Upper lobe of right lung (tissue), 1 donor: ENCODE results near the gene GPC4. TPM values are rescaled to one million over a fixed set of nuclear protein-coding genes. Genes with fewer than 3 reads are reported as not detected.

Source experiments
- ATAC-seq: fragments of 200-7000 bp; cut with Tn5 transposase; one replicate; pipeline ENCODE4 v1.9.1; 2020; ENCODE audit warnings: mild to moderate bottlenecking, moderate library complexity
- DNase-seq: peaks from one replicate; pipeline ENCODE4 v3.0.0-alpha.2; 2020
- H3K27ac ChIP-seq: fragments of 200-600 bp; one replicate; pipeline ENCODE4 v1.8.0; 2022
- H3K27me3 ChIP-seq: fragments of 200-600 bp; one replicate; pipeline ENCODE4 v1.8.0; 2022; ENCODE audit warnings: mild to moderate bottlenecking
- H3K36me3 ChIP-seq: fragments of 200-600 bp; one replicate; pipeline ENCODE4 v1.8.0; 2022
- H3K4me1 ChIP-seq: fragments of 200-600 bp; one replicate; pipeline ENCODE4 v1.8.0; 2022
- H3K4me3 ChIP-seq: fragments of 200-600 bp; one replicate; pipeline ENCODE4 v1.8.0; 2022; ENCODE audit warnings: mild to moderate bottlenecking
- H3K9me3 ChIP-seq: fragments of 200-600 bp; one replicate; pipeline ENCODE4 v1.8.0; 2022
- CTCF ChIP-seq: fragments of 200-600 bp; IDR thresholded peaks from one replicate; pipeline ENCODE4 v1.8.0; 2022; ENCODE audit warnings: antibody characterized with exemption
- intact Hi-C: fragments of 100-400 bp; cut with DNase I; formaldehyde crosslinking; loops from one replicate; pipeline ENCODE4 v1.11.0; 2022
- total RNA-seq: library from RNA; stranded (reverse); fragmentation: NEBNext Ultra II Directional; extraction: Animal tissue kit (Norgen Biotek cat#: 25700); gene quantifications from one replicate; pipeline ENCODE4 v1.2.1, GENCODE V29; 2021
- donor health status: DM: no; HTN: yes; CAD: no; lungs with severe emphysema.

The GPC4 gene
- total RNA-seq, 1 donor from 2014 or later = 55.5 TPM

- intact Hi-C loops = no loop called here
- no peak overlapping the region for H3K27ac ChIP-seq
- ATAC-seq (peak; percentile 60), DNase-seq (no peak)
- H3K9me3 ChIP-seq = no peaks in the 10 kb centered on the region
- no peaks in the 10 kb centered on the region for H3K36me3 ChIP-seq
- no peaks in the 10 kb centered on the region for H3K27me3 ChIP-seq
- no peak for TF ChIP-seq CTCF
- H3K4me1 ChIP-seq = no peaks in the 10 kb centered on the region
- peak overlapping the region; percentile 37 for H3K4me3 ChIP-seq
Observed at GRCh38 chrX:133444952-133445831, 29.9 kb upstream of the GPC4 start.

- Histone ChIP-seq H3K4me3 (no peak overlapping the region), H3K27ac (no peak overlapping the region), H3K4me1 (no peaks in the 10 kb centered on the region), H3K27me3 (no peaks in the 10 kb centered on the region), H3K36me3 (no peaks in the 10 kb centered on the region), H3K9me3 (no peaks in the 10 kb centered on the region)
- DNase-seq = no peak
- intact Hi-C loops = no loop called here
- TF ChIP-seq CTCF = no peak
- ATAC-seq = no peak
Observed at GRCh38 chrX:133444196-133444595, 28.9 kb upstream of the GPC4 start.

- no peak for DNase-seq
- Histone ChIP-seq H3K36me3 (no peaks in the 10 kb centered on the region), H3K27ac (no peak overlapping the region), H3K4me3 (no peak overlapping the region), H3K27me3 (no peaks in the 10 kb centered on the region), H3K4me1 (no peaks in the 10 kb centered on the region), H3K9me3 (no peaks in the 10 kb centered on the region)
- no peak for ATAC-seq
- intact Hi-C loops = no loop called here
- no peak for TF ChIP-seq CTCF
Observed at GRCh38 chrX:133440797-133441163, 25.5 kb upstream of the GPC4 start.

- DNase-seq (no peak), ATAC-seq (no peak)
- TF ChIP-seq CTCF = no peak
- Histone ChIP-seq H3K27me3 (no peaks in the 10 kb centered on the region), H3K9me3 (no peaks in the 10 kb centered on the region), H3K36me3 (no peaks in the 10 kb centered on the region), H3K4me3 (no peak overlapping the region), H3K27ac (no peak overlapping the region), H3K4me1 (no peaks in the 10 kb centered on the region)
- intact Hi-C loops = no loop called here
Observed at GRCh38 chrX:133440081-133440796, 24.9 kb upstream of the GPC4 start.

- H3K27me3 ChIP-seq = no peaks in the 10 kb centered on the region
- H3K4me3 ChIP-seq = no peak overlapping the region
- intact Hi-C loops = no loop called here
- no peak overlapping the region for H3K27ac ChIP-seq
- no peak for ATAC-seq
- H3K36me3 ChIP-seq = no peaks in the 10 kb centered on the region
- TF ChIP-seq CTCF = no peak
- no peaks in the 10 kb centered on the region for H3K4me1 ChIP-seq
- H3K9me3 ChIP-seq = no peaks in the 10 kb centered on the region
- DNase-seq = no peak
Observed at GRCh38 chrX:133437766-133438165, 22.5 kb upstream of the GPC4 start.
